OCI-LY3 (cell line): ENCODE measurements around the gene DPM1.
"Not testable (repeated sequence)": the region's sequence is repeated elsewhere in the genome, so short reads cannot be mapped to it uniquely, and the experiment has no call there.

Source experiments
- H2AFZ ChIP-seq: fragments of 200-600, 300-600 bp; shearing (Covaris generic); 2 replicates; pipeline ENCODE4 v1.6.0; 2014; ENCODE audit warnings: antibody characterized with exemption, low read depth, low read length
- H3K27ac ChIP-seq: fragments of 200-600, 300-600 bp; sonication (generic); 2 replicates; pipeline ENCODE4 v1.5.1; 2014; ENCODE audit warnings: mild to moderate bottlenecking, low read length, moderate library complexity, mixed read lengths
- H3K27me3 ChIP-seq: fragments of 200-600, 300-600 bp; sonication (generic); 2 replicates; pipeline ENCODE4 v1.6.1; 2014; ENCODE audit warnings: low read depth, low read length, mixed read lengths
- H3K36me3 ChIP-seq: fragments of 200-600, 300-600 bp; sonication (generic); replicated peaks from 2 replicates; pipeline ENCODE3; 2014; ENCODE audit warnings: low read depth, low read length, mixed read lengths
- H3K4me1 ChIP-seq: fragments of 300-600, 200-600 bp; sonication (generic); 2 replicates; pipeline ENCODE4 v1.6.1; 2014; ENCODE audit warnings: low read length, mixed read lengths
- H3K4me2 ChIP-seq: fragments of 200-600, 300-600 bp; sonication (generic); 2 replicates; pipeline ENCODE4 v1.6.1; 2014; ENCODE audit warnings: low read length, mixed read lengths
- H3K4me3 ChIP-seq: fragments of 300-600, 200-600 bp; sonication (generic); 2 replicates; pipeline ENCODE4 v1.5.1; 2014; ENCODE audit warnings: antibody characterized with exemption, mild to moderate bottlenecking, low read length, moderate library complexity
- H3K79me2 ChIP-seq: fragments of 300-600, 200-600 bp; shearing (Covaris generic); 2 replicates; pipeline ENCODE4 v1.6.1; 2014; ENCODE audit warnings: mild to moderate bottlenecking, low read length, mixed read lengths
- H3K9ac ChIP-seq: fragments of 300-600, 200-600 bp; shearing (Covaris generic); 2 replicates; pipeline ENCODE4 v1.6.0; 2014; ENCODE audit warnings: mild to moderate bottlenecking, low read length, moderate library complexity
- H3K9me3 ChIP-seq: fragments of 200-600, 300-600 bp; shearing (Covaris generic); 2 replicates; pipeline ENCODE4 v1.6.1; 2014; ENCODE audit warnings: low read length, mixed read lengths; ENCODE audit not compliant: insufficient read depth
- H4K20me1 ChIP-seq: fragments of 200-600, 300-600 bp; sonication (generic); 2 replicates; pipeline ENCODE4 v1.6.1; 2016; ENCODE audit warnings: low read length, mixed read lengths; ENCODE audit not compliant: insufficient read depth
- EZH2phosphoT487 ChIP-seq: fragments of 200-600 bp; shearing (Covaris generic); IDR thresholded peaks from 2 replicates; pipeline ENCODE4 v1.6.1; 2018; ENCODE audit warnings: antibody characterized with exemption, mixed run types, low read depth
- TF ChIP-seq, protein P1 (sequence below): fragments of 200-600, 300-600 bp; sonication (generic); IDR thresholded peaks from 2 replicates; pipeline ENCODE4 v1.5.1; 2014; ENCODE audit warnings: antibody characterized with exemption, low read length, low read depth

DPM1 gene

DNA sequence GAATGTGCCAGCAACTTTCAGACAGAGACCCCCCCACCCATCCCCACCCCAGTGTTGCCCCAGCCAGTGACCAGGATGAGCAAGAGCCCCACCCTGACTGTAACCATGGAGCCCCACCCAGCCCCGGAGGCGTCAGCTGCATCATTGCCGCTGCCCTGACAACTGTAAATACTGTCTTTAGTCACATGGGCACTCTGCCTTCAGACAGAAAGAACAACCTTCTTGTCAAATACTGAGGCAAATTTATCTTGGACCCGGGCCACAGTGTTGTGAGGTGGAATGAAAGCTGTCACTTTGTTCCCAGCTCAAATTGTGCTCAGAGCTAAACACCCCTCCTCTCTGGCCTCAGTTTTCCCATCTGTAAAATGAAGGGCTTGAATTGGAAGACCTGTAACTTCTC lies 24.0 kb upstream of the DPM1 start:
- TF ChIP-seq EZH2phosphoT487: no peak
- TF ChIP-seq, protein P1, sequence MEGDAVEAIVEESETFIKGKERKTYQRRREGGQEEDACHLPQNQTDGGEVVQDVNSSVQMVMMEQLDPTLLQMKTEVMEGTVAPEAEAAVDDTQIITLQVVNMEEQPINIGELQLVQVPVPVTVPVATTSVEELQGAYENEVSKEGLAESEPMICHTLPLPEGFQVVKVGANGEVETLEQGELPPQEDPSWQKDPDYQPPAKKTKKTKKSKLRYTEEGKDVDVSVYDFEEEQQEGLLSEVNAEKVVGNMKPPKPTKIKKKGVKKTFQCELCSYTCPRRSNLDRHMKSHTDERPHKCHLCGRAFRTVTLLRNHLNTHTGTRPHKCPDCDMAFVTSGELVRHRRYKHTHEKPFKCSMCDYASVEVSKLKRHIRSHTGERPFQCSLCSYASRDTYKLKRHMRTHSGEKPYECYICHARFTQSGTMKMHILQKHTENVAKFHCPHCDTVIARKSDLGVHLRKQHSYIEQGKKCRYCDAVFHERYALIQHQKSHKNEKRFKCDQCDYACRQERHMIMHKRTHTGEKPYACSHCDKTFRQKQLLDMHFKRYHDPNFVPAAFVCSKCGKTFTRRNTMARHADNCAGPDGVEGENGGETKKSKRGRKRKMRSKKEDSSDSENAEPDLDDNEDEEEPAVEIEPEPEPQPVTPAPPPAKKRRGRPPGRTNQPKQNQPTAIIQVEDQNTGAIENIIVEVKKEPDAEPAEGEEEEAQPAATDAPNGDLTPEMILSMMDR: no peak
- Histone ChIP-seq H3K9me3 (no peaks in the 10 kb centered on the region), H4K20me1 (no peaks in the 10 kb centered on the region), H2AFZ (no peak overlapping the region), H3K79me2 (no peaks in the 10 kb centered on the region), H3K27ac (no peak overlapping the region), H3K9ac (no peak overlapping the region), H3K4me3 (no peak overlapping the region), H3K27me3 (peaks cover 40% of the 10 kb centered on the region), H3K36me3 (no peaks in the 10 kb centered on the region), H3K4me2 (no peak overlapping the region), H3K4me1 (0 out of 2 replicates have a peak, but pooled peaks cover 3% of the 10 kb centered on the region)

DNA sequence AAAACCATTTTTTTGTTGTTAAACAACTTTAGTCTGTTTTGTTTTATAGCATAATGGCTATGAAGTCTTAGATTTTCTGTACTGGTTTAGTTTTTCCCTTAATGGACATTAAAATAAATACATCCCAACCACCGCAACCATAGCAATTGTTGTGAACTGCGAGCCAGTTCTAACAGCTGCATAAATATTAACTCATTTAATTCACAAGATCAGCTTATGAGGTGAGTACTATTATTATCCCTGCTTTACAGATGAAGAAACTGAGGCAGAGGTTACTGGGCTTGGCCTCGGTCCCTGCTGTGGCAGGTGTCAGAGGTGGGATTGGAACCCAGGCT lies 23.3 kb upstream of the DPM1 start:
- H3K9ac ChIP-seq: no peak overlapping the region
- no peak overlapping the region for H3K4me3 ChIP-seq
- peaks cover 42% of the 10 kb centered on the region for H3K27me3 ChIP-seq
- no peaks in the 10 kb centered on the region for H3K9me3 ChIP-seq
- H3K4me1 ChIP-seq: 0 out of 2 replicates have a peak, but pooled peaks cover 3% of the 10 kb centered on the region
- H2AFZ ChIP-seq: no peak overlapping the region
- H3K36me3 ChIP-seq: no peaks in the 10 kb centered on the region
- no peak overlapping the region for H3K27ac ChIP-seq
- TF ChIP-seq EZH2phosphoT487: no peak
- TF ChIP-seq, protein P1: no peak
- no peaks in the 10 kb centered on the region for H3K79me2 ChIP-seq
- H4K20me1 ChIP-seq: no peaks in the 10 kb centered on the region
- H3K4me2 ChIP-seq: peak overlapping the region; percentile 63; the same call in 1 of the 2 replicates

DNA sequence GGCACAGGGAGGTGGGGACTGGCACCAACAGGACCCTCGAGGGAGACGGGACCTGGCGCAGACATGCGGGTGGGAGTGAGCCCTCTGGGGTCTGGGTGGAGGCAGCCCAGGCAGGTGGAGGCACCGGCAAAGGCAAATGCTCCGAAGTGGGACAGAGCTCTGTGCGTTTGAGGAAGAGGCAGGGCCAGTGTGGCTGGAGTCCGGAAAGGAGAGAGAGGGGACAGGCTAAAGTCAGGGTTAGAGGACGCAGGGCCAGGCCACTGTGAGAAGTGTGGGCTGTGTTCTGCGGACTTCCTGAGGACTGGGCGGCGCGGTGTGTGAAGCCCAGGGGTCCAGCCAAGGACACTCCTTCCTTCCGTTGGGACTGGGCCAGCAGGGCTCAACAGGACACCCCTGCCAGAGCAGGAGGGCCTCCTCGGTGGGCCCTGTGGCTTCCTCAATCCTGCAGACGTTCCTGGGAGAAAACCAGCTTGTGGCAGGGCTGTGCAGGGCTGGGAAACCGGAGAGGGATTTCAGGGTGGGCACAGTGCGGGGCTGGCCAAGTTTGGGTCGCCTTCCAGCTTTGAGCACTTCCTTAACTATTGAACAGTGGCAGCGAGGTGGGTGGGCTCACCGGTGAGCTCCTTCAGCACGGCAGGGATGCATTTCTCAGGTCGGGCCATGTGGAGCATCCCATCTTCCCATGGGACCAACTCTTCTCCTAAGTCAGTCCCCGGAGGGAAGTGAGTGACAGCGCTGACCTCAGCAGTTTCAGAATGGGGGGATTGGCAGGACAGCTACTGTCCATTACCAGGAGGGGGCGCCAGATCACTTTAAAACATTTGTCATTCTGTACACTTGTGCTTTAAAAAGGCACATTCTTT lies 22.8 kb upstream of the DPM1 start:
- Histone ChIP-seq H3K9ac (no peak overlapping the region), H2AFZ (peak overlapping the region; percentile 29; the same call in 1 of the 2 replicates), H3K4me3 (peak overlapping the region; percentile 42), H3K27ac (no peak overlapping the region), H3K9me3 (no peaks in the 10 kb centered on the region), H3K4me2 (peak overlapping the region; percentile 63), H3K4me1 (0 out of 2 replicates have a peak, but pooled peaks cover 3% of the 10 kb centered on the region), H4K20me1 (no peaks in the 10 kb centered on the region), H3K36me3 (no peaks in the 10 kb centered on the region), H3K79me2 (no peaks in the 10 kb centered on the region), H3K27me3 (peaks cover 38% of the 10 kb centered on the region)
- TF ChIP-seq, protein P1: peak; percentile 99
- no peak for TF ChIP-seq EZH2phosphoT487

DNA sequence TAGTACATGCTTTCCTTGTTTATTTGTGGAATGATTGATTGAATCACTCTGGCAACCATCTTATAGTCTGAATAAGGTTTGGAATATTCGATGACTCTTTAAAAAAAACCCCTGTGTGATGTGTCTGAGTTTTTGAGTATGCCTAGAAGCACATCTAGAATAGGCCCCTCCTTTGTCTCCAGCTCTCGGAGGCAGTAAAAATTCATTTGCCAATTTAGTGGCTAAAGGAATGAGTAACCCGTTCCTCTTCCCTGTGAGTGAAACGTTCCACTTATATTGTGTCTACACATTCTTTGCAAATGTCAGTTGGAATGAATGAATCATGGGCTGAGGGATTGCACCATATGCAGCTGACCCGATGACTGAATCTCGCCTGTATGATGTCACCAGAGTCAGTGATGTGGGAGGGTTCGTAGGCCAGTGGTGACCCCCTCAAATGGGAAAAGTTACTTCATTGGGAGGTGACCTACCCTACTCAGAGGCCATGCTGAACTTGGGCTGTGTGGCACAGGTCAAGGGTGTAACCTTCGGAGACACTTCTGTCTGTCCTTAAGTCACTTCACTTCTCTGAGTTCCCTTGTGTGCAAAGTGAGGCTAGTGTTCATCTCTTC lies 21.8 kb upstream of the DPM1 start:
- H3K36me3 ChIP-seq: no peaks in the 10 kb centered on the region
- H3K9ac ChIP-seq: no peak overlapping the region
- no peaks in the 10 kb centered on the region for H4K20me1 ChIP-seq
- H3K4me2 ChIP-seq: no peak overlapping the region
- H3K27ac ChIP-seq: no peak overlapping the region
- H2AFZ ChIP-seq: no peak overlapping the region
- H3K4me1 ChIP-seq: 0 out of 2 replicates have a peak, but pooled peaks cover 3% of the 10 kb centered on the region
- no peaks in the 10 kb centered on the region for H3K9me3 ChIP-seq
- no peak for TF ChIP-seq EZH2phosphoT487
- TF ChIP-seq, protein P1: no peak
- no peak overlapping the region for H3K4me3 ChIP-seq
- no peaks in the 10 kb centered on the region for H3K79me2 ChIP-seq
- peaks cover 38% of the 10 kb centered on the region for H3K27me3 ChIP-seq

DNA sequence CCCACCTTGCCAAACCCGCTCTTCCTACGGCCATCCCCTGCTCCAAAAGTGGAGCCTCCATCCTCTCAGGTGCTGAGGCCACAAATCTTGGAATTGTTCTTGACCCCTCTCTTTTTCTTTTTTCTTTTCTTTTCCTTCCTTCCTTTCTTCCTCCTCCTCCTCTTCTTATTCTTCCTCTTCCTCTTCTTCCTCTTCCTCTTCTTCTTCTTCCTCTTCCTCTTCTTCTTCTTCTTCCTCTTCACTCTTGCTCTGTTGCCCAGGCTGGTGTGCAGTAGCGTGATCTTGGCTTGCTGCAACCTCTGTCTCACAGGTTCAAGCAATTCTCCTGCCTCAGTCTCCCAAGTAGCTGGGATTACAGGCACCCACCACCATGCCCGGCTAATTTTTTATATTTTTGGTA lies 20.2 kb upstream of the DPM1 start:
- not testable (repeated sequence) for H3K79me2 ChIP-seq

More for the DNA sequence above, 20.2 kb upstream of the DPM1 start:
- not testable (repeated sequence) for H4K20me1 ChIP-seq, H3K9me3 ChIP-seq, H2AFZ ChIP-seq, H3K9ac ChIP-seq, H3K4me3 ChIP-seq, H3K4me2 ChIP-seq, H3K27ac ChIP-seq, H3K36me3 ChIP-seq, H3K4me1 ChIP-seq
- peaks cover 34% of the 10 kb centered on the region for H3K27me3 ChIP-seq
